Upper lobe of right lung (tissue), 1 donor: ENCODE measurements around the gene PDCD5. TPM values are rescaled to one million over a fixed set of nuclear protein-coding genes. Genes with fewer than 3 reads are reported as not detected.
A peak's percentile ranks its signal among the peaks of the same experiment; 100 is the strongest.

Experiments used
- ATAC-seq: fragments of 200-7000 bp; cut with Tn5 transposase; one replicate; pipeline ENCODE4 v1.9.1; 2020; ENCODE audit warnings: mild to moderate bottlenecking, moderate library complexity
- DNase-seq: peaks from one replicate; pipeline ENCODE4 v3.0.0-alpha.2; 2020
- H3K27ac ChIP-seq: fragments of 200-600 bp; one replicate; pipeline ENCODE4 v1.8.0; 2022
- H3K27me3 ChIP-seq: fragments of 200-600 bp; one replicate; pipeline ENCODE4 v1.8.0; 2022; ENCODE audit warnings: mild to moderate bottlenecking
- H3K36me3 ChIP-seq: fragments of 200-600 bp; one replicate; pipeline ENCODE4 v1.8.0; 2022
- H3K4me1 ChIP-seq: fragments of 200-600 bp; one replicate; pipeline ENCODE4 v1.8.0; 2022
- H3K4me3 ChIP-seq: fragments of 200-600 bp; one replicate; pipeline ENCODE4 v1.8.0; 2022; ENCODE audit warnings: mild to moderate bottlenecking
- H3K9me3 ChIP-seq: fragments of 200-600 bp; one replicate; pipeline ENCODE4 v1.8.0; 2022
- intact Hi-C: fragments of 100-400 bp; cut with DNase I; formaldehyde crosslinking; loops from one replicate; pipeline ENCODE4 v1.11.0; 2022
- total RNA-seq: library from RNA; stranded (reverse); fragmentation: NEBNext Ultra II Directional; extraction: Animal tissue kit (Norgen Biotek cat#: 25700); gene quantifications from one replicate; pipeline ENCODE4 v1.2.1, GENCODE V29; 2021
- TF ChIP-seq, protein P1 (sequence below): fragments of 200-600 bp; IDR thresholded peaks from one replicate; pipeline ENCODE4 v1.8.0; 2022; ENCODE audit warnings: antibody characterized with exemption
- donor health status: DM: no; HTN: yes; CAD: no; lungs with severe emphysema.

PDCD5 gene
- total RNA-seq, 1 donor from 2014 or later = 57.7 TPM

DNA sequence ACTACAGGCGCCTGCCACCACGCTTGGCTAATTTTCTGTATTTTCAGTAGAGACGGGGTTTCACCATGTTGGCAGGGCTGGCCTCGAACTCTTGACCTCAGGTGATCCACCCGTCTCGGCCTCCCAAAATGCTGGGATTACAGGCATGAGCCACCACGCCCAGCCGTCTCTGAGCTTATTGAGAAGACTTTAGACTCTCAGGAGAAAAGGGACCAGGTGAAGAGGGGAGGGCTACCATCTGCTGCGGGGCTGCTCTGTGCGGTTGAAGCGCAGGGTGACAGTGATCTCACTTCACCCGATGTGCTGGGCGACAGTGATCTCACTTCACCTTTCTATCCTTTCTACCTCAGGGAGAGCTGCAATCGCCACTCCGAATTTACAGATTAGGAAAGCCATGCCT, 25.3 kb downstream of the PDCD5 start:
- Histone ChIP-seq H3K27me3 (no peaks in the 10 kb centered on the region), H3K9me3 (no peaks in the 10 kb centered on the region), H3K4me3 (no peak overlapping the region), H3K4me1 (no peaks in the 10 kb centered on the region), H3K27ac (no peak overlapping the region), H3K36me3 (peaks cover 68% of the 10 kb centered on the region)
- DNase-seq (no peak), ATAC-seq (no peak)
- intact Hi-C loops = no loop called here
- TF ChIP-seq, protein P1, sequence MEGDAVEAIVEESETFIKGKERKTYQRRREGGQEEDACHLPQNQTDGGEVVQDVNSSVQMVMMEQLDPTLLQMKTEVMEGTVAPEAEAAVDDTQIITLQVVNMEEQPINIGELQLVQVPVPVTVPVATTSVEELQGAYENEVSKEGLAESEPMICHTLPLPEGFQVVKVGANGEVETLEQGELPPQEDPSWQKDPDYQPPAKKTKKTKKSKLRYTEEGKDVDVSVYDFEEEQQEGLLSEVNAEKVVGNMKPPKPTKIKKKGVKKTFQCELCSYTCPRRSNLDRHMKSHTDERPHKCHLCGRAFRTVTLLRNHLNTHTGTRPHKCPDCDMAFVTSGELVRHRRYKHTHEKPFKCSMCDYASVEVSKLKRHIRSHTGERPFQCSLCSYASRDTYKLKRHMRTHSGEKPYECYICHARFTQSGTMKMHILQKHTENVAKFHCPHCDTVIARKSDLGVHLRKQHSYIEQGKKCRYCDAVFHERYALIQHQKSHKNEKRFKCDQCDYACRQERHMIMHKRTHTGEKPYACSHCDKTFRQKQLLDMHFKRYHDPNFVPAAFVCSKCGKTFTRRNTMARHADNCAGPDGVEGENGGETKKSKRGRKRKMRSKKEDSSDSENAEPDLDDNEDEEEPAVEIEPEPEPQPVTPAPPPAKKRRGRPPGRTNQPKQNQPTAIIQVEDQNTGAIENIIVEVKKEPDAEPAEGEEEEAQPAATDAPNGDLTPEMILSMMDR = no peak

GRCh38 chr19:32607479-32607878, 26.5 kb downstream of the PDCD5 start:
- Histone ChIP-seq H3K27me3 (no peaks in the 10 kb centered on the region), H3K4me1 (no peaks in the 10 kb centered on the region), H3K4me3 (no peak overlapping the region), H3K9me3 (no peaks in the 10 kb centered on the region), H3K27ac (no peak overlapping the region), H3K36me3 (peaks cover 68% of the 10 kb centered on the region)
- peak; percentile 52 for DNase-seq
- no peak for ATAC-seq
- TF ChIP-seq, protein P1 = no peak
- intact Hi-C loops = no loop called here

- DNase-seq = peak; percentile 25
- peaks cover 63% of the 10 kb centered on the region for H3K36me3 ChIP-seq
- TF ChIP-seq, protein P1 = no peak
Measured at GRCh38 chr19:32611161-32611560, 30.2 kb downstream of the PDCD5 start.

DNA sequence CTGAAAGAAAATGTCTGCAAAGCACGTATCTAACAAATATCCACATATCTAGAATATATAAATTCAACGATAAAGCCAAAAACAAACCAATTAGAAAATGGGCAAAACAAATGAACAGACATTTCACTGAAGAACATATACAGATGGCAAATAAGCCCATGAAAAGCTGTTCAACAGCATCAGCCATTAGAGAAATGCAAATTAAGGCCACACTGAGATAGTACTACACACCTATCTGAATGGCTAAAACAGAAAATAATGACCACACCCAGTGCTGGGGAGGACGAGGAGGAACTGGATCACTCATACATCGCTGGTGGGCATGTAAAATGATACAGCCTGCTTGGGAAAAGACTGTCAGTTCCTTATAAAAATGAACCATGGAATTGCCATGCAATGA, 32.0 kb downstream of the PDCD5 start:
- Histone ChIP-seq H3K4me1 (no peaks in the 10 kb centered on the region), H3K4me3 (no peak overlapping the region), H3K36me3 (peaks cover 66% of the 10 kb centered on the region), H3K27me3 (no peaks in the 10 kb centered on the region), H3K27ac (no peak overlapping the region), H3K9me3 (no peaks in the 10 kb centered on the region)
- TF ChIP-seq, protein P1 = no peak
- ATAC-seq = no peak
- DNase-seq = no peak
- intact Hi-C loops = no loop called here

More at GRCh38 chr19:32611161-32611560, 30.2 kb downstream of the PDCD5 start:
- Histone ChIP-seq H3K27ac (no peak overlapping the region), H3K9me3 (no peaks in the 10 kb centered on the region), H3K4me1 (no peaks in the 10 kb centered on the region), H3K27me3 (no peaks in the 10 kb centered on the region), H3K4me3 (no peak overlapping the region)
- ATAC-seq = no peak
- intact Hi-C loops = no loop called here

GRCh38 chr19:32614916-32615315, 33.9 kb downstream of the PDCD5 start:
- ATAC-seq (no peak), DNase-seq (peak; percentile 18)
- Histone ChIP-seq H3K36me3 (peaks cover 79% of the 10 kb centered on the region), H3K4me1 (no peaks in the 10 kb centered on the region), H3K4me3 (no peak overlapping the region), H3K27ac (no peak overlapping the region), H3K9me3 (no peaks in the 10 kb centered on the region), H3K27me3 (no peaks in the 10 kb centered on the region)
- intact Hi-C loops = no loop called here
- TF ChIP-seq, protein P1 = no peak

DNA sequence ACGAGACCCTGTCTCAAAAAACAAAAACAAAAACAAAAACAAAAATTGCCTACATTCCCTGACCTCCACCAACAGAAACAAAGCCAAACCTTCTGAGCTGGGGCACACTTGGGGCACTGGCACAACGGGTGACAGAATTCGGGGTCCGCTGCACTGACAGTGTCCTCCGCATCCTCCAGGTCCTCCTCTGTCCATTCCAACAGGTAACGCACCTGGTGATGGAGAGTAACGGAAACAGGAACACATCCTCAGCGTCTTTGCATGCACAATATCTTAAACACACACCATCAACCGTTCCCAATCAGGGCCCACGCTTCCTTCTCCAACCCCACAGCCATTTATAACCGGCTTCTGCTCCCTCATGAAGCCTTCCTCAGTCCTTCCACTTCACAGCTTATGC, 34.6 kb downstream of the PDCD5 start:
- no peak for ATAC-seq
- DNase-seq = peak; percentile 40
- H3K4me1 ChIP-seq = no peaks in the 10 kb centered on the region
- H3K4me3 ChIP-seq = no peak overlapping the region
- no peak overlapping the region for H3K27ac ChIP-seq
- intact Hi-C loops = no loop called here
- H3K27me3 ChIP-seq = no peaks in the 10 kb centered on the region
- TF ChIP-seq, protein P1 = no peak
- H3K9me3 ChIP-seq = no peaks in the 10 kb centered on the region
- peaks cover 85% of the 10 kb centered on the region for H3K36me3 ChIP-seq
